Measurements from ENCODE around the gene SIRT1.

DNA sequence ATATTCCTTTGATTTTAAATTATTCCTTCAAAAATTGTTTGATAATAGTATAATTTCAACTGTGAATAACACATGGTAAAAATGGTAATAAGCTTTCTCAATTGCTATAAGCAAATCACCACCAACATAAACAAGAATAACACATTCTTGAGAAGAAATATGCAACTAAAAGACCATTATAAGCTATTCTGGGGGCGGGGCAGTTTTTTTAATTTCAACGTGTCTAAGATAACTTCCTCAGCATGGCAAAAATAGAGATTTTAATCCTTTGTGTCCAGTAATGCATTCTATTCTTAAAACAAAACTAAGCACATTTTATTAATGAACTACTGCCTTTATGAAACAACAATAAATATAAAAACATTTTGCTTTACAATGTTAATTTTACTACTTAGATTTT is 48.0 kb upstream of the SIRT1 start:
- TF ChIP-seq, protein P1, sequence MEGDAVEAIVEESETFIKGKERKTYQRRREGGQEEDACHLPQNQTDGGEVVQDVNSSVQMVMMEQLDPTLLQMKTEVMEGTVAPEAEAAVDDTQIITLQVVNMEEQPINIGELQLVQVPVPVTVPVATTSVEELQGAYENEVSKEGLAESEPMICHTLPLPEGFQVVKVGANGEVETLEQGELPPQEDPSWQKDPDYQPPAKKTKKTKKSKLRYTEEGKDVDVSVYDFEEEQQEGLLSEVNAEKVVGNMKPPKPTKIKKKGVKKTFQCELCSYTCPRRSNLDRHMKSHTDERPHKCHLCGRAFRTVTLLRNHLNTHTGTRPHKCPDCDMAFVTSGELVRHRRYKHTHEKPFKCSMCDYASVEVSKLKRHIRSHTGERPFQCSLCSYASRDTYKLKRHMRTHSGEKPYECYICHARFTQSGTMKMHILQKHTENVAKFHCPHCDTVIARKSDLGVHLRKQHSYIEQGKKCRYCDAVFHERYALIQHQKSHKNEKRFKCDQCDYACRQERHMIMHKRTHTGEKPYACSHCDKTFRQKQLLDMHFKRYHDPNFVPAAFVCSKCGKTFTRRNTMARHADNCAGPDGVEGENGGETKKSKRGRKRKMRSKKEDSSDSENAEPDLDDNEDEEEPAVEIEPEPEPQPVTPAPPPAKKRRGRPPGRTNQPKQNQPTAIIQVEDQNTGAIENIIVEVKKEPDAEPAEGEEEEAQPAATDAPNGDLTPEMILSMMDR (IDR thresholded peaks at IDR 0.05; ENCODE audit: extremely low read depth in 1 of 2, insufficient read depth in 1 of 2, low read depth in 1 of 2, low read length in 2 of 2), result no peak
- TF ChIP-seq, protein P2, sequence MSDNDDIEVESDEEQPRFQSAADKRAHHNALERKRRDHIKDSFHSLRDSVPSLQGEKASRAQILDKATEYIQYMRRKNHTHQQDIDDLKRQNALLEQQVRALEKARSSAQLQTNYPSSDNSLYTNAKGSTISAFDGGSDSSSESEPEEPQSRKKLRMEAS (IDR thresholded peaks at IDR 0.05; ENCODE audit: insufficient read depth, insufficient read length), result no peak
- no peak for TF ChIP-seq POLR2AphosphoS5 (IDR thresholded peaks at IDR 0.05; ENCODE audit: insufficient read depth, low read depth, low read length)
- TF ChIP-seq POLR2A (IDR thresholded peaks at IDR 0.05; ENCODE audit: low read depth, low read length), result no peak
- TF ChIP-seq EZH2 (IDR thresholded peaks at IDR 0.05; ENCODE audit: borderline replicate concordance, low read depth, low read length, severe bottlenecking), result no peak
- TF ChIP-seq MYC (IDR thresholded peaks at IDR 0.05; ENCODE audit: low read depth, low read length), result no peak
- TF ChIP-seq FOS (IDR thresholded peaks at IDR 0.05; ENCODE audit: borderline replicate concordance, insufficient read depth, low read length), result no peak
- TF ChIP-seq GATA2 (IDR thresholded peaks at IDR 0.05; ENCODE audit: insufficient read depth, insufficient read length, low read depth, low read length), result no peak

Measured in endothelial cell of umbilical vein (primary cell).